Panc1 (cell line): ENCODE results near the gene TOR2A.

ENCODE experiments used
- CTCF ChIP-seq: fragments of 450-650 bp; IDR thresholded peaks from 2 replicates; pipeline ENCODE4 v1.5.1; 2017; ENCODE audit warnings: mild to moderate bottlenecking
- TCF7L2 ChIP-seq: IDR thresholded peaks from 2 replicates; pipeline ENCODE4 v1.6.1; 2011; ENCODE audit warnings: mild to moderate bottlenecking, low read depth, low read length, inconsistent platforms

- no peak for TF ChIP-seq CTCF
- TF ChIP-seq TCF7L2: no peak
Measured at GRCh38 chr9:127769929-127770582, 35.0 kb upstream of the TOR2A start.
